Measurements from ENCODE around the gene TNS3. TPM values are rescaled to one million over a fixed set of nuclear protein-coding genes. Genes with fewer than 3 reads are reported as not detected.
A peak's percentile ranks its signal among the peaks of the same experiment; 100 is the strongest.

TNS3 gene
- total RNA-seq, 3 donors from 2014 or later, result 69.1 to 98.9 (median 69.9) TPM

DNA sequence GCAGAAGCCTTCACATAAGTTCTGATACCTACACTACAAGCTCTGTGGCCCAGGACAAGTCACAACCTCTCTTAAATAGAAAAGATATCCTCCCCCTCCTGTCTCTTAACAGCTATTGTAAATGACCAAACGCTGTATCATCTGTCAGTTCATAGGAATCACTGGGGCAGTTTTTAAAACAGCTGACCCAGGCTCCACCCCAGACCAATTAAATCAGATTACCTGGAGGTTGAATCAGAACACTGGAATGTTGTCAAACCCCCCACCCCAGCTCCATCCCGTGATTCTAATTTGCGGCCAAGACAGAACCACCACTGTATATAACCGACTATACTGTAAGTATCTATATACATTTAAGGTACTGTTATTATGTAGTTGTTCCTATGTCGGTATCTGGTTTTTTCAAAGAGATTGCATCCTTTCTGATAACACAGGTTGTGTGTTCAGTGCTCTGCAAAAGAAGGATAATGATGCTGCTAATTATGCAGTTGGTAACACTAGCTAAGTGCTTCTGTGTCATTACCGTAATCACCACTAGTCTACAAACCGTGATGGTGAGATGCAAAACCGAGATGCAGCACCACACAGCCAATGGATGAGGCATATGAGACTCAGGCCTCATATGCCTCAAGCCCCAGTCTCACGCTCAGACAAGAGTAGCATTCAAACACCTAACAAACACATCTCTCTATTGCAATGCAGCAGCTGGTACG lies 47.4 kb downstream of the TNS3 start:
- no peak overlapping the region for H3K4me3 ChIP-seq
- H3K4me1 ChIP-seq (ENCODE audit: low read depth), result peaks cover 29% of the 10 kb centered on the region
- intact Hi-C loops (cut with DNase I, micrococcal nuclease), result no loop called here
- no peaks in the 10 kb centered on the region for H3K36me3 ChIP-seq (ENCODE audit: low read depth)
- no peaks in the 10 kb centered on the region for H3K9me3 ChIP-seq
- no peak for TF ChIP-seq CTCF (IDR thresholded peaks at IDR 0.05)
- DNase-seq, result no peak
- ATAC-seq, result no peak

DNA sequence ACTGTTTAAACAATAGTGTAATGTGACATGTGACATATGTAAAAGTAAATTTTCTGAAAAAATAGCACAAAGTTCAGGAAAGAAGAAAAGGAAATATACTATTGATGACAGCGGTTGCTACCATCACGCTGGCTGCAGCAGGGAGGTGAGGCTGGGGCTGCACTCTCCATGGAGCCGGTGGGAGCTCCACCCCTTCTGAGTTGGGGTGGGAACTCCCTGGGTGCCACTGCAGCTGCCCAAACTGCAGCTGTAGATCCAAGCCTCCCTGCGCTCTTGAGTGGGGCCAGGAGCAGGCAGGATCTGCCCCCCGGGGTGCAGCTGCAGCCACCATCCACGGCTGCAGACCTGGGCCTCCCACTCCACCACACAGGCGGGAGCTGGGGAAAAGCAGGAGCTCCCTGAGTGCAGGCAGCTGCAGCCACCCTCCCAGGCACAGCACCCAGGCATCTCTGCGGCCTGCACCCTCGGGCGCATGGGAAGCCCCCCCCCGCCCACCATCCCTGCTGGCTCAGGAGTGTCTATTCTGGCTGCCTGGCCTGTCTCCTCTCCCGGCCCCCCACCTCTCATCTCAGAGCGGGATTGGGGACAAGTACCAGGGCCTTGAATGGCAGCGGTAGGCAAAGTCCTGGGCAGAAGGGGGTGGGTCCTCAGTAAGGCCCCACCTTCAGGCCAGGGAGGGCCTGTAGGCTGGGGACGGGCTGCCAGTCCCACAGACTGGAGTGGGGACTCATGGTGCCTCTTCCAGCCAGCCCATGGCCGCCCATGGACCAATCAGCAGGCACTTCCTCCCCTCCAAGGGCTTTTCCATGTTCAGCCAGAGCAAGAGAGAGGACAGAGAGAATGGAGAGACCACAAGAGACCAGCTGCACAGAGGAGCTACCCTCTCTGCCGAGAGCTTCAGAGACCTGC lies 50.1 kb downstream of the TNS3 start:
- DNase-seq, result peak in 1 of 3 donors; percentile 11
- no peaks in the 10 kb centered on the region for H3K9me3 ChIP-seq
- no peak for ATAC-seq
- H3K4me1 ChIP-seq (ENCODE audit: low read depth), result peaks cover 9% of the 10 kb centered on the region
- H3K4me3 ChIP-seq, result no peak overlapping the region
- intact Hi-C loops (cut with DNase I, micrococcal nuclease), result no loop called here
- TF ChIP-seq CTCF (IDR thresholded peaks at IDR 0.05), result no peak
- no peaks in the 10 kb centered on the region for H3K36me3 ChIP-seq (ENCODE audit: low read depth)

GRCh38 chr7:47529826-47530555 lies 51.9 kb downstream of the TNS3 start:
- no peaks in the 10 kb centered on the region for H3K4me1 ChIP-seq (ENCODE audit: low read depth)
- no peak for TF ChIP-seq CTCF (IDR thresholded peaks at IDR 0.05)
- no peaks in the 10 kb centered on the region for H3K9me3 ChIP-seq
- ATAC-seq, result no peak
- intact Hi-C loops (cut with DNase I, micrococcal nuclease), result no loop called here
- no peak overlapping the region for H3K4me3 ChIP-seq
- DNase-seq, result no peak
- no peaks in the 10 kb centered on the region for H3K36me3 ChIP-seq (ENCODE audit: low read depth)

DNA sequence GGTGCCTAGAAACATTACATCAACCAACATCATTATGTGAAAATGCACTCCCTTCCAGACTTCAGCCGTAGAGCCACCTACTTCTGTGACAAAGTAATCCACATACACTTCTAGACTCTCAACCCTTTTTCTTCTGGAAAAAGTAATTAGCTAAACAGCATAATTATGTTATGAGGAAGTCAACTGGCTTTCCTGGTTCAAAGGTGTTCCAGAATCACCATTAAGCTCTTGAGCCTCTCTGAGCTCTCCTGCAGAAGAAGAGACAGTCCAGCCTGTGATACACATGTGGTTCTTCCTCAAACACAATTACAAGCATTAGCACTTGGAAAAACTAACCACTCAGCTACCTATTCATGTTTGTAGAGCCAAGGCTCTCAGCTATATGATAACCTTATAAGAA lies 52.5 kb downstream of the TNS3 start:
- ATAC-seq (peak; percentile 76), DNase-seq (no peak)
- no peak overlapping the region for H3K4me3 ChIP-seq
- H3K9me3 ChIP-seq, result no peaks in the 10 kb centered on the region
- intact Hi-C loops (cut with DNase I, micrococcal nuclease), result no loop called here
- no peaks in the 10 kb centered on the region for H3K36me3 ChIP-seq (ENCODE audit: low read depth)
- no peak for TF ChIP-seq CTCF (IDR thresholded peaks at IDR 0.05)
- H3K4me1 ChIP-seq (ENCODE audit: low read depth), result no peaks in the 10 kb centered on the region

GRCh38 chr7:47528471-47528870 lies 53.4 kb downstream of the TNS3 start:
- no peak for DNase-seq
- intact Hi-C loops (cut with DNase I, micrococcal nuclease), result no loop called here
- ATAC-seq, result no peak
- H3K36me3 ChIP-seq (ENCODE audit: low read depth), result no peaks in the 10 kb centered on the region
- H3K9me3 ChIP-seq, result no peaks in the 10 kb centered on the region
- H3K4me1 ChIP-seq (ENCODE audit: low read depth), result no peaks in the 10 kb centered on the region
- no peak overlapping the region for H3K4me3 ChIP-seq
- no peak for TF ChIP-seq CTCF (IDR thresholded peaks at IDR 0.05)

Measured in mucosa of descending colon (tissue), 3 donors.